Natural killer cell treated with Interleukin-12 subunit alpha and Interleukin-12 subunit beta and Interleukin-15 and Interleukin-18, amount 100 ng/mL, for 72 hours (primary cell): ENCODE measurements around the gene CYP4F2. TPM values are rescaled to one million over a fixed set of nuclear protein-coding genes. Genes with fewer than 3 reads are reported as not detected.
A peak's percentile ranks its signal among the peaks of the same experiment; 100 is the strongest.
"Not testable (repeated sequence)": the region's sequence is repeated elsewhere in the genome, so short reads cannot be mapped to it uniquely, and the experiment has no call there.

Experiments used
- ATAC-seq, 2 donors: fragments of 150-1000 bp; cut with Tn5 transposase in 1 of 2; sonication (Bioruptor Pico), chemical (Tn5 transposase) in 1 of 2; 2 replicates each; pipeline ENCODE4 v1.10.0; 2021
- DNase-seq: peaks from one replicate; pipeline ENCODE4 v3.0.0; 2022; ENCODE audit warnings: low spot score
- H3K27ac Mint-ChIP-seq, 2 donors: 1 replicate in 1 of 2; 2 replicates in 1 of 2; pipeline ENCODE4 v1.8.0; 2022; ENCODE audit warnings: mixed read lengths in 2 of 2, mild to moderate bottlenecking in 1 of 2, moderate library complexity in 1 of 2
- H3K27me3 Mint-ChIP-seq, 2 donors: 1 replicate in 1 of 2; 2 replicates in 1 of 2; pipeline ENCODE4 v1.8.0; 2022; ENCODE audit warnings: mixed read lengths in 2 of 2
- H3K36me3 Mint-ChIP-seq: one replicate; pipeline ENCODE4 v1.8.0; 2022; ENCODE audit warnings: mixed read lengths
- H3K4me1 Mint-ChIP-seq, 2 donors: 1 replicate in 1 of 2; 2 replicates in 1 of 2; pipeline ENCODE4 v1.8.0; 2022; ENCODE audit warnings: low read depth in 2 of 2, mixed read lengths in 2 of 2, mild to moderate bottlenecking in 1 of 2
- H3K4me3 Mint-ChIP-seq: one replicate; pipeline ENCODE4 v1.8.0; 2022; ENCODE audit warnings: mixed read lengths
- H3K9me3 Mint-ChIP-seq: 2 replicates; pipeline ENCODE4 v1.8.0; 2022; ENCODE audit warnings: mixed read lengths
- total RNA-seq, 2 donors: library from RNA; stranded (reverse); gene quantifications; one replicate each; pipeline ENCODE4 v1.2.3, GENCODE V29; 2022

CYP4F2 gene
- total RNA-seq, 2 donors from 2014 or later: not detected

- not testable (repeated sequence) for H3K9me3 Mint-ChIP-seq, DNase-seq, H3K36me3 Mint-ChIP-seq, H3K27me3 Mint-ChIP-seq, ATAC-seq
- Mint-ChIP-seq H3K4me3 (peak overlapping the region; percentile 89), H3K4me1 (peaks cover 15 to 19% of the 10 kb centered on the region in 2 donors), H3K27ac (peak overlapping the region; percentile 92 to 98)
Measured at GRCh38 chr19:15835565-15836329, 62.1 kb downstream of the CYP4F2 start.

DNA sequence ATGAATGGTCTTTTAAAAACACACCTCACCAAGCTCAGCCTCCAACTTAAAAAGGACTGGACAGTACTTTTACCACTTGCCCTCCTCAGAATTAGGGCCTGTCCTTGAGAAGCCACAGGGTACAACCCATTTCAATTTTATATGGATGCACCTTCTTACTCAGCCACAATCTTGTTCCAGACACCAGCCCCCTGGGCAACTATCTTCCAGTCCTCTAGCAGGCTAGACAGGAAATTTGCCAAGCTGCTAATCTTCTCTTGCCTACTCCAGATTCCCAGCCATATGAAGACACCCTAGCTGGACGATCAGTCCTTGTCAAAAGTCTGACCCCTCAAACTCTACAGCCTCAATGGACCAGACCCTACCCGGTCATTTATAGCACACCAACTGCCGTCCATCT is 63.6 kb downstream of the CYP4F2 start:
- peaks cover 11% of the 10 kb centered on the region in 2 donors for H3K27me3 Mint-ChIP-seq
- DNase-seq, H3K4me3 Mint-ChIP-seq, H3K36me3 Mint-ChIP-seq, ATAC-seq, H3K27ac Mint-ChIP-seq, H3K9me3 Mint-ChIP-seq: not testable (repeated sequence)
- H3K4me1 Mint-ChIP-seq: peaks cover 15 to 19% of the 10 kb centered on the region in 2 donors

- Mint-ChIP-seq H3K4me1 (peaks cover 8 to 10% of the 10 kb centered on the region in 2 donors), H3K27me3 (peaks cover 14 to 15% of the 10 kb centered on the region in 2 donors), H3K9me3 (peaks cover 3% of the 10 kb centered on the region), H3K36me3 (no peaks in the 10 kb centered on the region), H3K27ac (no peak overlapping the region), H3K4me3 (no peak overlapping the region)
- DNase-seq (no peak), ATAC-seq (no peak)
Measured at GRCh38 chr19:15831626-15832025, 66.2 kb downstream of the CYP4F2 start.

DNA sequence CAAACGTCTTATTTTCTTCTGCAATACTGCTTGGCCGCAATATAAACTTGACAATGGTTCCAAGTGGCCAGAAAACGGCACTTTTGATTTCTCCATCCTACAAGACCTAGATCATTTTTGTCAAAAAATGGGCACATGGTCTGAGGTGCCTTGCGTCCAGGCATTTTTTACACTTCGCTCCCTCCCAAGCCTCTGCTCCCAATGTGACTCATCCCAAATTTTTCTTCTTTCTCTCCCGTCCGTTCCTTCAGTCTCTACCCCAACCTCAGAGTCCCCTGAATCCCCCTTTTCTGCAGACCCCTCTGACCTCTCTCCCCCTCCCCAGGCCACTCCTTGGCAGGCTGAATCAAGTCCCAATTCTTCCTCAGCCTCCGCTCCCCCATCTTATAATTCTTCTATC is 68.1 kb downstream of the CYP4F2 start:
- H3K4me3 Mint-ChIP-seq: no peak overlapping the region
- no peak for ATAC-seq
- no peaks in the 10 kb centered on the region for H3K4me1 Mint-ChIP-seq
- no peak for DNase-seq
- no peaks in the 10 kb centered on the region for H3K9me3 Mint-ChIP-seq
- no peaks in the 10 kb centered on the region for H3K36me3 Mint-ChIP-seq
- peaks cover 14 to 15% of the 10 kb centered on the region in 2 donors for H3K27me3 Mint-ChIP-seq
- no peak overlapping the region for H3K27ac Mint-ChIP-seq

GRCh38 chr19:15829306-15829698 is 68.6 kb downstream of the CYP4F2 start:
- Mint-ChIP-seq H3K9me3 (no peaks in the 10 kb centered on the region), H3K27me3 (peaks cover 14 to 15% of the 10 kb centered on the region in 2 donors), H3K4me3 (no peak overlapping the region), H3K4me1 (no peaks in the 10 kb centered on the region), H3K27ac (no peak overlapping the region), H3K36me3 (no peaks in the 10 kb centered on the region)
- DNase-seq: no peak
- no peak for ATAC-seq

GRCh38 chr19:15828611-15829305 is 69.1 kb downstream of the CYP4F2 start:
- not testable (repeated sequence) for DNase-seq, H3K4me1 Mint-ChIP-seq, H3K9me3 Mint-ChIP-seq, H3K36me3 Mint-ChIP-seq, H3K27ac Mint-ChIP-seq, ATAC-seq, H3K4me3 Mint-ChIP-seq
- H3K27me3 Mint-ChIP-seq: peaks cover 15 to 16% of the 10 kb centered on the region in 2 donors

DNA sequence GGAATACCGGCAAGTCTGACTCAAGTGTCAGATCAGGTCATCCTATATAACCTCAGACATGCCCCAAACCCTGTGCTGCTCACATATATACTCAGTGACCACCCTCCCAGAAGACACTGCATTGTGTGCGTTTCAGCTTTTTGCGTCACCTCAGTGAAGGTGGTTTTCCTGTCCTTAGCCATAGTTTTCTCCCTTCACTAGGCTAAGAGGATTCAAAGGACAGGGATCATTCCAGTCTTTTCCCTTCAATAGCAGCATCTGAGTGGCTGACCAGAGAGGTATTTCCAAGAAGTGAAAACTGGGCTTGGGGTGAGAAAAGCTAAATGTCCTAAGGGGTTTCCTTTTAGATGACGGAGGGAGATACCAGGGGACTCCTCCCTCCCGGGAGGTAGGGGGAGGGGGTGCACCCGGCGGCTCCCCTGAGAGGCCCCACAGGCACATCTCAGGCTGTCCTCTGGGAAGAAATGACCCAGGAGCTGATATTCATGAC is 69.7 kb downstream of the CYP4F2 start:
- Mint-ChIP-seq H3K27me3 (peaks cover 15 to 16% of the 10 kb centered on the region in 2 donors), H3K4me1 (no peaks in the 10 kb centered on the region), H3K4me3 (no peak overlapping the region), H3K27ac (no peak overlapping the region), H3K36me3 (no peaks in the 10 kb centered on the region), H3K9me3 (no peaks in the 10 kb centered on the region)
- DNase-seq (no peak), ATAC-seq (no peak)

Other genes starting within 250 kb of the CYP4F2 start
- not detected for gene CYP4F12, start 225.0 kb downstream of the CYP4F2 start, total RNA-seq
- gene OR10H2, start 170.1 kb downstream of the CYP4F2 start, total RNA-seq: not detected
- gene OR10H3, start 160.1 kb downstream of the CYP4F2 start, total RNA-seq: not detected
- not detected for gene OR10H5, start 110.4 kb downstream of the CYP4F2 start, total RNA-seq
- gene OR10H1, start 82.4 kb downstream of the CYP4F2 start, total RNA-seq: under 1 TPM; 0.07 to 0.20 TPM
- gene CYP4F11, start 36.5 kb upstream of the CYP4F2 start, total RNA-seq: not detected
- gene OR10H4, start 50.9 kb upstream of the CYP4F2 start, total RNA-seq: not detected
- gene TPM4, start 178.4 kb upstream of the CYP4F2 start, total RNA-seq: 100 to 1,000 TPM; 462 to 510 TPM
- 100 to 1,000 TPM; 166 to 260 TPM for gene RAB8A, start 213.8 kb upstream of the CYP4F2 start, total RNA-seq
- 100 to 1,000 TPM; 135 to 188 TPM for gene HSH2D, start 245.6 kb upstream of the CYP4F2 start, total RNA-seq